Loucy (cell line): ENCODE measurements around the gene SDE2.

Source experiments
- EZH2phosphoT487 ChIP-seq: fragments of 200-600 bp; IDR thresholded peaks from 2 replicates; pipeline ENCODE4 v1.6.1; 2018; ENCODE audit warnings: antibody characterized with exemption, mild to moderate bottlenecking, moderate library complexity, borderline replicate concordance
- TF ChIP-seq, protein P1 (sequence below): fragments of 200-600 bp; sonication (generic); conservative IDR thresholded peaks from 2 replicates; pipeline ENCODE4 v1.5.1; 2014; ENCODE audit warnings: mild to moderate bottlenecking, antibody characterized with exemption, low read length

- TF ChIP-seq, protein P1, sequence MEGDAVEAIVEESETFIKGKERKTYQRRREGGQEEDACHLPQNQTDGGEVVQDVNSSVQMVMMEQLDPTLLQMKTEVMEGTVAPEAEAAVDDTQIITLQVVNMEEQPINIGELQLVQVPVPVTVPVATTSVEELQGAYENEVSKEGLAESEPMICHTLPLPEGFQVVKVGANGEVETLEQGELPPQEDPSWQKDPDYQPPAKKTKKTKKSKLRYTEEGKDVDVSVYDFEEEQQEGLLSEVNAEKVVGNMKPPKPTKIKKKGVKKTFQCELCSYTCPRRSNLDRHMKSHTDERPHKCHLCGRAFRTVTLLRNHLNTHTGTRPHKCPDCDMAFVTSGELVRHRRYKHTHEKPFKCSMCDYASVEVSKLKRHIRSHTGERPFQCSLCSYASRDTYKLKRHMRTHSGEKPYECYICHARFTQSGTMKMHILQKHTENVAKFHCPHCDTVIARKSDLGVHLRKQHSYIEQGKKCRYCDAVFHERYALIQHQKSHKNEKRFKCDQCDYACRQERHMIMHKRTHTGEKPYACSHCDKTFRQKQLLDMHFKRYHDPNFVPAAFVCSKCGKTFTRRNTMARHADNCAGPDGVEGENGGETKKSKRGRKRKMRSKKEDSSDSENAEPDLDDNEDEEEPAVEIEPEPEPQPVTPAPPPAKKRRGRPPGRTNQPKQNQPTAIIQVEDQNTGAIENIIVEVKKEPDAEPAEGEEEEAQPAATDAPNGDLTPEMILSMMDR = no peak
- no peak for TF ChIP-seq EZH2phosphoT487
These were observed 35.3 kb upstream of the SDE2 start for GRCh38 chr1:226034482-226034881.
